Measurements from ENCODE around the gene IFIT1. TPM values are rescaled to one million over a fixed set of nuclear protein-coding genes. Genes with fewer than 3 reads are reported as not detected.
A peak's percentile ranks its signal among the peaks of the same experiment; 100 is the strongest.

The IFIT1 gene
- total and polyA plus RNA-seq, 9 of the 15 experiments (the other 6 are each of a cell fraction or from before 2014, with no cell fraction given), result 0.03 to 0.40 (median 0.18) TPM

- no peak for TF ChIP-seq MITF (IDR thresholded peaks at IDR 0.05)
- TF ChIP-seq SMC3 (conservative IDR thresholded peaks at IDR 0.05; ENCODE audit: insufficient read depth, low read depth, low read length), result 0 out of 2 replicates have a peak, but pooled peaks have one; percentile 36
- peak; percentile 41 to 73 (median 52); a peak in 4 of 6 replicates for TF ChIP-seq CTCF (IDR thresholded peaks at IDR 0.05 in 2 of 3, conservative IDR thresholded peaks at IDR 0.05 in 1 of 3; ENCODE audit: insufficient read depth in 2 of 3, low read depth in 1 of 3, low read length in 3 of 3)
- no peak for TF ChIP-seq ZNF408 (CRISPR knock-in tag; IDR thresholded peaks at IDR 0.05; ENCODE audit: low read depth)
- TF ChIP-seq FUS (optimal IDR thresholded peaks at IDR 0.05; ENCODE audit: low read depth, low read length), result no peak
- no peak for TF ChIP-seq ZNF444 (CRISPR knock-in tag; IDR thresholded peaks at IDR 0.05)
- TF ChIP-seq MYNN (IDR thresholded peaks at IDR 0.05), result no peak
- TF ChIP-seq MYNN (CRISPR knock-in tag; IDR thresholded peaks at IDR 0.05), result no peak
- TF ChIP-seq HMG20B (CRISPR knock-in tag; IDR thresholded peaks at IDR 0.05), result no peak
- no peak for TF ChIP-seq ZNF175 (CRISPR knock-in tag; IDR thresholded peaks at IDR 0.05; ENCODE audit: low read depth)
- no peak for TF ChIP-seq CREB3L1 (IDR thresholded peaks at IDR 0.05; ENCODE audit: borderline replicate concordance, low read depth)
- TF ChIP-seq FOXM1 (IDR thresholded peaks at IDR 0.05; ENCODE audit: low read depth), result no peak
- TF ChIP-seq FOXM1 (CRISPR knock-in tag; IDR thresholded peaks at IDR 0.05; ENCODE audit: low read depth), result no peak
- TF ChIP-seq XRCC3 (IDR thresholded peaks at IDR 0.05), result no peak
- peak; percentile 68 to 81 for TF ChIP-seq RAD21 (CRISPR knock-in tag; conservative IDR thresholded peaks at IDR 0.05 in 1 of 2, IDR thresholded peaks at IDR 0.05 in 1 of 2)
- no peak for TF ChIP-seq GABPB1 (CRISPR knock-in tag; IDR thresholded peaks at IDR 0.05)
- no peak for TF ChIP-seq ZNF445 (CRISPR knock-in tag; IDR thresholded peaks at IDR 0.05; ENCODE audit: low read depth)
- TF ChIP-seq PPARD (CRISPR knock-in tag; IDR thresholded peaks at IDR 0.05), result no peak
These were observed 33.9 kb downstream of the IFIT1 start (continued) for GRCh38 chr10:89426230-89426868.
